ENCODE measurements around the gene CALM1. TPM values are rescaled to one million over a fixed set of nuclear protein-coding genes. Genes with fewer than 3 reads are reported as not detected.

CALM1 gene
- total RNA-seq, 1 donor, result 227 TPM

- no peak for TF ChIP-seq CTCF (IDR thresholded peaks at IDR 0.05; ENCODE audit: extremely low read depth, low read depth, low read length)
- Histone ChIP-seq H3K4me1 (ENCODE audit: insufficient read depth, low read length) (peaks cover 22% of the 10 kb centered on the region), H3K27me3 (ENCODE audit: insufficient read depth, low read length) (no peaks in the 10 kb centered on the region), H3K9me3 (ENCODE audit: low read depth, low read length) (no peaks in the 10 kb centered on the region), H2AFZ (ENCODE audit: low read length) (no peak overlapping the region), H3K4me2 (ENCODE audit: insufficient read depth, low read length) (no peak overlapping the region), H3K79me2 (ENCODE audit: insufficient read depth, low read length) (peaks cover 43% of the 10 kb centered on the region), H3K4me3 (ENCODE audit: insufficient read depth, low read length) (no peak overlapping the region), H3K36me3 (ENCODE audit: insufficient read depth, low read length) (peaks cover 62% of the 10 kb centered on the region), H3K27ac (ENCODE audit: low read depth, low read length) (no peak overlapping the region), H4K20me1 (ENCODE audit: insufficient read depth, low read length) (peaks cover 32% of the 10 kb centered on the region)
- no peak for DNase-seq (ENCODE audit: insufficient read length, low spot score, missing footprints)
Measured at GRCh38 chr14:90405101-90405500, 8.3 kb downstream of the CALM1 start.

DNA sequence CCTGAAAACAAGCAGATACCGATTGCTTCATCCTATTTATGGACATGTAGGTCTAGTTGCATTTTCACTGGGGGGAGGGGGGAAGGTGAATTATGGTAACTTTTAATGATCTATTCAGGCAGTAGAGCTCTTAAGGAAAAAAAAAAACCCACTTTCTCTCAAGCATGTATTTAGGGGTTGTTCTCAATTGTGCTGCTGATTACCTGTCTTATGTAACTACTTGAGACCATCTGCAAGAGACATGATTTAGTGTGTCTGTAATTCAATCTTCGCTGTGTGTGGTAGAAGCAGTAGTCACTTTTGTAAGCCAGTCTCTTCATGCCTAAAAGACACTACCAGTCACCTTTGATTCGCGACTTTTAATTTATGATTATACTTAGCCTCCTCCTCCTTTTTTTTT is 8.9 kb downstream of the CALM1 start:
- no peak for DNase-seq (ENCODE audit: insufficient read length, low spot score, missing footprints)

DNA sequence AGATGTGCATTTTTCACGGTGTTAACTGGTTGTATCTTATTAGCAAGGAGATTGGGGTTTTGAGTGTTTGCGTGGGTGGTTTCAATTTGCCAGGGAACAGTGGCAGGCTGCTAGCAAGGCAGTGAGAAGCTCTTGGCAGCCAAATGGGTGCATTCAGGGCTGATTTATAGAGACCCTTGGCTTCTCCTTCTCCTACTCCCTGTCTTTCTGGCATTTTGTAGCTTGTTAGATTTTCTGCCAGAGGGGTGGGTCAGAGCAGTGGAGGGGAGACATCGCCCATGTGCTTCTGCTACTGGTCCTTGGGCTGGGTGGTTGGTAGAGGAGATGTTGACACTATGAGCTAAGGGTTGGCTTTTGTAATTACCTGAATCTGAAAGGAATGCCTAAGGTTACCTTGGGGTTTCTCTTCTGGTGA is 9.6 kb downstream of the CALM1 start:
- DNase-seq (ENCODE audit: insufficient read length, low spot score, missing footprints), result no peak
- Histone ChIP-seq H3K36me3 (ENCODE audit: insufficient read depth, low read length) (peaks cover 51% of the 10 kb centered on the region), H3K27ac (ENCODE audit: low read depth, low read length) (no peak overlapping the region)

More for the DNA sequence above, 8.9 kb downstream of the CALM1 start:
- Histone ChIP-seq H4K20me1 (ENCODE audit: insufficient read depth, low read length) (peaks cover 26% of the 10 kb centered on the region), H3K79me2 (ENCODE audit: insufficient read depth, low read length) (peaks cover 36% of the 10 kb centered on the region), H3K4me3 (ENCODE audit: insufficient read depth, low read length) (no peak overlapping the region), H2AFZ (ENCODE audit: low read length) (no peak overlapping the region), H3K36me3 (ENCODE audit: insufficient read depth, low read length) (peaks cover 57% of the 10 kb centered on the region), H3K27ac (ENCODE audit: low read depth, low read length) (no peak overlapping the region), H3K4me1 (ENCODE audit: insufficient read depth, low read length) (peaks cover 16% of the 10 kb centered on the region), H3K9me3 (ENCODE audit: low read depth, low read length) (no peaks in the 10 kb centered on the region), H3K27me3 (ENCODE audit: insufficient read depth, low read length) (no peaks in the 10 kb centered on the region), H3K4me2 (ENCODE audit: insufficient read depth, low read length) (no peak overlapping the region)
- no peak for TF ChIP-seq CTCF (IDR thresholded peaks at IDR 0.05; ENCODE audit: extremely low read depth, low read depth, low read length)

GRCh38 chr14:90407230-90407629 is 10.4 kb downstream of the CALM1 start:
- Histone ChIP-seq H4K20me1 (ENCODE audit: insufficient read depth, low read length) (peaks cover 11% of the 10 kb centered on the region), H3K27me3 (ENCODE audit: insufficient read depth, low read length) (no peaks in the 10 kb centered on the region), H3K27ac (ENCODE audit: low read depth, low read length) (no peak overlapping the region), H3K4me3 (ENCODE audit: insufficient read depth, low read length) (no peak overlapping the region), H3K79me2 (ENCODE audit: insufficient read depth, low read length) (peaks cover 21% of the 10 kb centered on the region), H3K9me3 (ENCODE audit: low read depth, low read length) (no peaks in the 10 kb centered on the region), H3K4me2 (ENCODE audit: insufficient read depth, low read length) (no peak overlapping the region), H2AFZ (ENCODE audit: low read length) (no peak overlapping the region), H3K4me1 (ENCODE audit: insufficient read depth, low read length) (peaks cover 17% of the 10 kb centered on the region), H3K36me3 (ENCODE audit: insufficient read depth, low read length) (peaks cover 43% of the 10 kb centered on the region)
- no peak for DNase-seq (ENCODE audit: insufficient read length, low spot score, missing footprints)
- TF ChIP-seq CTCF (IDR thresholded peaks at IDR 0.05; ENCODE audit: extremely low read depth, low read depth, low read length), result no peak

More for the DNA sequence above, 9.6 kb downstream of the CALM1 start:
- no peak overlapping the region for H3K4me2 ChIP-seq (ENCODE audit: insufficient read depth, low read length)
- H4K20me1 ChIP-seq (ENCODE audit: insufficient read depth, low read length), result peaks cover 20% of the 10 kb centered on the region
- no peaks in the 10 kb centered on the region for H3K27me3 ChIP-seq (ENCODE audit: insufficient read depth, low read length)
- no peaks in the 10 kb centered on the region for H3K9me3 ChIP-seq (ENCODE audit: low read depth, low read length)
- TF ChIP-seq CTCF (IDR thresholded peaks at IDR 0.05; ENCODE audit: extremely low read depth, low read depth, low read length), result no peak
- no peak overlapping the region for H2AFZ ChIP-seq (ENCODE audit: low read length)
- peaks cover 30% of the 10 kb centered on the region for H3K79me2 ChIP-seq (ENCODE audit: insufficient read depth, low read length)
- H3K4me1 ChIP-seq (ENCODE audit: insufficient read depth, low read length), result peaks cover 13% of the 10 kb centered on the region
- H3K4me3 ChIP-seq (ENCODE audit: insufficient read depth, low read length), result no peak overlapping the region

Measured in osteoblast (primary cell).